Measurements from ENCODE around the gene MTMR4.

GRCh38 chr17:58510075-58510474 is 4.4 kb downstream of the MTMR4 start:
- TF ChIP-seq CTCF (IDR thresholded peaks at IDR 0.05): no peak
- TF ChIP-seq POLR2AphosphoS5 (IDR thresholded peaks at IDR 0.05): no peak

Measured in breast epithelium (tissue), 3 donors.